Esophagus squamous epithelium (tissue), 4 donors: Measurements from ENCODE around the gene PIPOX.
"Not testable (repeated sequence)": the region's sequence is repeated elsewhere in the genome, so short reads cannot be mapped to it uniquely, and the experiment has no call there.

Source experiments
- POLR2A ChIP-seq, 4 donors: fragments of 450-650 bp; IDR thresholded peaks; one replicate each; pipeline ENCODE4 v1.6.1; 2017; ENCODE audit warnings: antibody characterized with exemption in 4 of 4, mild to moderate bottlenecking in 4 of 4, moderate library complexity in 3 of 4
- TF ChIP-seq, protein P1 (sequence below), 6 experiments: fragments of 450-650 bp in 4 of 6; fragments of 200-600 bp in 2 of 6; sonication (generic) in 2 of 6; IDR thresholded peaks; one replicate each; pipeline ENCODE4 v1.5.1; 2016 to 2019; ENCODE audit warnings: antibody characterized with exemption in 6 of 6, mild to moderate bottlenecking in 4 of 6, moderate library complexity in 4 of 6

DNA sequence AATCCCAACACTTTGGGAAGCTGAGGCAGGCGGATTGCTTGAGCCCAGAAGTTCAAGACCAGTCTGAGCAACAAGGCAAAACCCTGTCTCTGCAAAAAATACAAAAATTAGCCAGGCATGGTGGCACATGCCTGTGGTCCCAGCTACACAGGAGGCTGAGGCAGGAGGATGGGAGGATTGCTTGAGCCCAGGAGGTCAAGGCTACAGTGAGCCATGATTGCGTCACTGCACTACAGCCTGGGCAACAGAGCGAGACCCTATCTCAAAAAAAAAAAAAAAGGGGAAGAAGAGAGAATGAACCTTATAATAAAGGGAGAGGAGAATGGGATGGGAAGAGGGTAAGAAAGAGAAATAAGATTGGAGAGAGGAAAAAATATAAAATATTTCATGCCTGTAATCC is 45.8 kb downstream of the PIPOX start:
- TF ChIP-seq, protein P1, sequence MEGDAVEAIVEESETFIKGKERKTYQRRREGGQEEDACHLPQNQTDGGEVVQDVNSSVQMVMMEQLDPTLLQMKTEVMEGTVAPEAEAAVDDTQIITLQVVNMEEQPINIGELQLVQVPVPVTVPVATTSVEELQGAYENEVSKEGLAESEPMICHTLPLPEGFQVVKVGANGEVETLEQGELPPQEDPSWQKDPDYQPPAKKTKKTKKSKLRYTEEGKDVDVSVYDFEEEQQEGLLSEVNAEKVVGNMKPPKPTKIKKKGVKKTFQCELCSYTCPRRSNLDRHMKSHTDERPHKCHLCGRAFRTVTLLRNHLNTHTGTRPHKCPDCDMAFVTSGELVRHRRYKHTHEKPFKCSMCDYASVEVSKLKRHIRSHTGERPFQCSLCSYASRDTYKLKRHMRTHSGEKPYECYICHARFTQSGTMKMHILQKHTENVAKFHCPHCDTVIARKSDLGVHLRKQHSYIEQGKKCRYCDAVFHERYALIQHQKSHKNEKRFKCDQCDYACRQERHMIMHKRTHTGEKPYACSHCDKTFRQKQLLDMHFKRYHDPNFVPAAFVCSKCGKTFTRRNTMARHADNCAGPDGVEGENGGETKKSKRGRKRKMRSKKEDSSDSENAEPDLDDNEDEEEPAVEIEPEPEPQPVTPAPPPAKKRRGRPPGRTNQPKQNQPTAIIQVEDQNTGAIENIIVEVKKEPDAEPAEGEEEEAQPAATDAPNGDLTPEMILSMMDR (IDR thresholded peaks at IDR 0.05) = not testable (repeated sequence)
- not testable (repeated sequence) for TF ChIP-seq POLR2A (IDR thresholded peaks at IDR 0.05)
